Astrocyte of the cerebellum (primary cell): ENCODE measurements around the gene KIF1A.

ENCODE experiments used
- DNase-seq: peaks from one replicate; pipeline ENCODE4 v3.0.0-alpha.2; 2011; ENCODE audit warnings: low read depth
- H3K4me3 ChIP-seq: 2 replicates; pipeline ENCODE4 v1.5.1; 2011; ENCODE audit warnings: mild to moderate bottlenecking, low read depth, low read length, moderate library complexity
- in situ Hi-C: cut with HindIII; loops from 2 replicates; pipeline ENCODE4 v1.10.0; 2017; ENCODE audit warnings: low sequenced_read_pairs
- TF ChIP-seq, protein P1 (sequence below): IDR thresholded peaks from 2 replicates; pipeline ENCODE4 v1.5.1; 2012; ENCODE audit warnings: low read length, low read depth, moderate library complexity, mild to moderate bottlenecking; ENCODE audit errors: missing control alignments

The KIF1A gene

DNA sequence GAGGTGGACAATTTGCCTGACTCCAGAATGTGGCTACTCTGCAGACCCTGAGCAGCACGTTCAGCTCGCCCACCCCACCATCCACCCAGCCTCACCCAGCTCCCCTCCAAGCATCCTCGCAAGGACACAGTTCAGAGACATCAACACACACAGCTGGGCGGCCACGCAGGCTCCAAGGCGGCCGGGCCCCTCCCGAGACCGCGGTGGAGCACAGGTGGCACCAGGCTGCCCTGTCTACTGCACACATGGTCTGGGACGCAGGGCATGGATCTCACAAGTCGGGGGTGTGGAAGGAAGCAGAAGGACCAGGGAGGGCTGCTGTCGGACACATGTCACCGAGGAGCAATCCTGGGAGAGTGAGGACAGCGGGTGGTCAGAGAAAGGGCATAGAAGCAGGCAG is 92.1 kb downstream of the KIF1A start:
- no peak overlapping the region for H3K4me3 ChIP-seq
- in situ Hi-C loops = no loop called here
- TF ChIP-seq, protein P1, sequence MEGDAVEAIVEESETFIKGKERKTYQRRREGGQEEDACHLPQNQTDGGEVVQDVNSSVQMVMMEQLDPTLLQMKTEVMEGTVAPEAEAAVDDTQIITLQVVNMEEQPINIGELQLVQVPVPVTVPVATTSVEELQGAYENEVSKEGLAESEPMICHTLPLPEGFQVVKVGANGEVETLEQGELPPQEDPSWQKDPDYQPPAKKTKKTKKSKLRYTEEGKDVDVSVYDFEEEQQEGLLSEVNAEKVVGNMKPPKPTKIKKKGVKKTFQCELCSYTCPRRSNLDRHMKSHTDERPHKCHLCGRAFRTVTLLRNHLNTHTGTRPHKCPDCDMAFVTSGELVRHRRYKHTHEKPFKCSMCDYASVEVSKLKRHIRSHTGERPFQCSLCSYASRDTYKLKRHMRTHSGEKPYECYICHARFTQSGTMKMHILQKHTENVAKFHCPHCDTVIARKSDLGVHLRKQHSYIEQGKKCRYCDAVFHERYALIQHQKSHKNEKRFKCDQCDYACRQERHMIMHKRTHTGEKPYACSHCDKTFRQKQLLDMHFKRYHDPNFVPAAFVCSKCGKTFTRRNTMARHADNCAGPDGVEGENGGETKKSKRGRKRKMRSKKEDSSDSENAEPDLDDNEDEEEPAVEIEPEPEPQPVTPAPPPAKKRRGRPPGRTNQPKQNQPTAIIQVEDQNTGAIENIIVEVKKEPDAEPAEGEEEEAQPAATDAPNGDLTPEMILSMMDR = no peak
- DNase-seq = no peak

DNA sequence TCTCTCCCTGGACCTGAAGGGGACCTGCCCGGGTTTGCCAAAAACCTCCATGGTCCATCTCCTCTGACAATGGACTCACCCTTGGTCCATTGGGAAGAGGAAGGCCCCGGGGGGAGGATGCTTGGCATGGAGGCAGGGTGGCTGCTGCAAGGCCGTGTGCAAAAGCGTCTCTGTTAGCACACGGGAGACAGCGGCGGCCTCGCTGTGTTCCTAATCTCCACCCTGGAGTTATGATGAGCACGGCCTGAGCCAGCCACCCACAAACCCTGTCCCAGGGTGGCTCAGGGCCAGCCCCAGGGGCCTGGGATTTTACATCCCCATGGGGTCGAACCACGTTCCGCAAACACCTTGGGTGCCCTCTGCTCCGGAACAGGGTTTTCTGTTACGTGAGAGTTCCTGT is 92.6 kb downstream of the KIF1A start:
- TF ChIP-seq, protein P1 = no peak
- in situ Hi-C loops = no loop called here
- no peak for DNase-seq

DNA sequence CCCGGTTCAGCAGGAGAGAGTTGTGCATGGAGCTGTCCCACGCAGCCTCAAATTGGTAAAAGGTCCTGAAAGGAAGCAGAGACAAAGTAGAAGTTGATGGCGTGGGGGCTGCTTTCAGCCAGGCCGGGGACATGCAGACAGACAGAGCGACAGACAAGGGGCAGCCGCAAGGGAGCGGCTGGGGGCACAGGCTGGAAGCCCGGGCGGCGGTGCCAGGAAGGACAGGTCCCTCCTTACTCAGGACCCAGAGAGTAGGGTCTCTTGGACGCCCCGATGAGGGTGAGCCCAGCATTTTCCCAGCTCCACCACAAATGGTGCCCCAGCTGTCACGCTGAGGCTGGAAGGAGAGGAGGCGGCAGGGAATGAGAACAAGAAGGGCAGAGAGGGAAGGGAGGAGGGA is 93.1 kb downstream of the KIF1A start:
- no peak for DNase-seq
- H3K4me3 ChIP-seq = no peak overlapping the region
- TF ChIP-seq, protein P1 = no peak
- in situ Hi-C loops = no loop called here

More for the DNA sequence above, 92.6 kb downstream of the KIF1A start:
- H3K4me3 ChIP-seq = no peak overlapping the region

DNA sequence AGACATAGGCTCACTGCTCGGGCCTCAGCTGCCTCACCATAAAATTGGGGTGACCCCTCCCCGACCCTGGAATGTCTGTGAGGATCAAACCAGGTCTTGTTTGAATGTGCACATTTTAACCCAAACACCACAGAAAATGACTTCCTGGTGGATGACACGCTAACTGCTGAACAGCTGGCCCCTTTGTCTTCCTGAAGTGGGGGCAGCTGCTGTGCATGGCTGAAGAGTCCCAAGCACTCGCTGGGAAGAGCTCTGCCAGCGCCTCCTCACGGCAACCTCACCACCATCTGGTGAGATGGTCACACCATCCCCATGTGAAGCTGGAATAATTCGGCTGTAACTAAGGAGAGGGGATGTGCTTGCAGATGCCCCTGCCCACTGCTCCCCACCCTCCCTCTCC is 94.3 kb downstream of the KIF1A start:
- no peak for DNase-seq
- in situ Hi-C loops = no loop called here
- no peak overlapping the region for H3K4me3 ChIP-seq
- TF ChIP-seq, protein P1 = no peak

DNA sequence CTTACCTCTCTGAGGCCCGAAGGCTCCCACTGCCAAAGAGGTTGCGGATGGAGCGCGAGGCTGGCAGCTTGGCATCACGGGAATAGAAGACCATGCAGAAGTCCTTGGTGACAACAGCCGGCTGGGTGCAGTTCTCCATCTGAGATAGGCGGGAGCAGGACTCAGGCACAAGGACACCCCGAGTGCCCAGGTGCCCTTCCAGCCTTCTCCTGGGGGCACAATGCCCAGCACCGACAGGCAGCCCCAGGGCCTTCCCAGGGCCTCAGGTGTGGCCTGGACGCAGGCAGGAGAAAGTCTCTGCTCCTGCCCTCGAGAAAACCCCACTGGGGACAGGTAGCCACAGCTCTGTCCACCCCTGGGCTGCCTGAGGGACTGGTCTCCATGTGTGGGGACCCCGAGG is 94.8 kb downstream of the KIF1A start:
- DNase-seq = no peak
- in situ Hi-C loops = no loop called here
- no peak overlapping the region for H3K4me3 ChIP-seq
- TF ChIP-seq, protein P1 = no peak

DNA sequence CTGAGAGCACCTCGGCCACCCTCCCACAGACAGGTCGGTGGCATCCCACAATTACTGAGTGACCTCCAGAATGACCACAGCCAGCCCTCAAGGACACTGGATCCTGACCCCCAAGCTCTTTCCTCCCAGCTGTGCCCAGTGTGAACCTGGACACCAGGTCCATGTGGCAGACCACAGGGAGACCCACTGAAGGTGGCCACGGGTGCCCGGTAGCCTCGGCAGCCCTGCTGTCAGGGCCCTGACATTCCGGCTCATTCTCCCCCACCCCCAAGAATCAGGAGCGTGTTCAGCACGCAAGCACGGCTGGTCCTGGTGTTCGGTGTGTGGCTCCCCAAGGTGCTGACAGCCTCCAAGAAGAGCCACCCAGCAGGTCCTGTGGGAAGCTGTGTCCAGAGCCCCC is 95.6 kb downstream of the KIF1A start:
- TF ChIP-seq, protein P1 = no peak
- H3K4me3 ChIP-seq = no peak overlapping the region
- in situ Hi-C loops = no loop called here
- no peak for DNase-seq

DNA sequence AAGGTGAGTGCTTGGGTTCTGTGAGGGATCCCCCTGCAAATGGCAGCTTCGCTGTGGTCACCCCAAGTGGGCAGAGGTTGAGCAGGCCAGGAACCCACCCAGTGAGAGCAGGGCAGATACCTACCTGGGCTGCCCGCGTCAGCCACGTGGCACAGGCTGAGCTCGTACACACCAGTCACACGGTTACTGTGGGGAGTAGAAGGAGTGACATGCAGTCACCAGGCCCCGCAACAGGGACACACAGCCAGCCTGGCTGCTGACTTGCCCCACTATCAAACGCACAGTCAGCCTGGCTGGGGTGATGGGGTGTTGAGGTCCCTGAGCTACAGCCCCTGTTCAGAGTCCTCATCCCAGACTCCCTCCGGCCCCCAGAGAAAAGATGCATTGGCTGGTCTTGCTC is 96.2 kb downstream of the KIF1A start:
- no peak for DNase-seq
- in situ Hi-C loops = no loop called here
- TF ChIP-seq, protein P1 = no peak
- H3K4me3 ChIP-seq = no peak overlapping the region
